ENCODE measurements around the gene CLDN9. TPM values are rescaled to one million over a fixed set of nuclear protein-coding genes. Genes with fewer than 3 reads are reported as not detected.
A peak's percentile ranks its signal among the peaks of the same experiment; 100 is the strongest.

Gene CLDN9
- total RNA-seq, 1 donor from 2014 or later: 3.5 TPM

GRCh38 chr16:3019594-3020246 lies 7.0 kb downstream of the CLDN9 start:
- H3K4me3 ChIP-seq (ENCODE audit: low read depth, low read length): peak overlapping the region; percentile 96
- DNase-seq (ENCODE audit: low read depth): no peak
- TF ChIP-seq CTCF (conservative IDR thresholded peaks at IDR 0.05; ENCODE audit: low read depth, low read length): no peak

- H3K4me3 ChIP-seq (ENCODE audit: low read depth, low read length): peak within 1 kb of the TSS; percentile 96
- TF ChIP-seq CTCF (conservative IDR thresholded peaks at IDR 0.05; ENCODE audit: low read depth, low read length): no peak
- DNase-seq (ENCODE audit: low read depth): no peak
Measured at GRCh38 chr16:3020247-3020603, 7.5 kb downstream of the CLDN9 start, which contains the start of gene TNFRSF12A. Gene TNFRSF12A, plus strand, starts transcription at chr16:3020368. Its CDS starts 30 bp downstream, at chr16:3020398.

GRCh38 chr16:3020604-3021448 lies 8.1 kb downstream of the CLDN9 start:
- TF ChIP-seq CTCF (conservative IDR thresholded peaks at IDR 0.05; ENCODE audit: low read depth, low read length): no peak
- H3K4me3 ChIP-seq (ENCODE audit: low read depth, low read length): peak overlapping the region; percentile 96
- DNase-seq (ENCODE audit: low read depth): peak; percentile 31

- DNase-seq (ENCODE audit: low read depth): peak; percentile 64
- peak overlapping the region; percentile 96 for H3K4me3 ChIP-seq (ENCODE audit: low read depth, low read length)
- peak; percentile 38 for TF ChIP-seq CTCF (conservative IDR thresholded peaks at IDR 0.05; ENCODE audit: low read depth, low read length)
Measured at GRCh38 chr16:3021449-3022207, 8.9 kb downstream of the CLDN9 start.

- DNase-seq (ENCODE audit: low read depth): peak; percentile 64
- peak overlapping the region; percentile 96 for H3K4me3 ChIP-seq (ENCODE audit: low read depth, low read length)
- TF ChIP-seq CTCF (conservative IDR thresholded peaks at IDR 0.05; ENCODE audit: low read depth, low read length): no peak
Measured at GRCh38 chr16:3022208-3022683, 9.5 kb downstream of the CLDN9 start.

- H3K4me3 ChIP-seq (ENCODE audit: low read depth, low read length): peak overlapping the region; percentile 81
- no peak for TF ChIP-seq CTCF (conservative IDR thresholded peaks at IDR 0.05; ENCODE audit: low read depth, low read length)
- no peak for DNase-seq (ENCODE audit: low read depth)
Measured at GRCh38 chr16:3022684-3023414, 10.1 kb downstream of the CLDN9 start.
